DND-41 (cell line): ENCODE results near the gene PRICKLE2.

Experiments used
- ATAC-seq: fragments of 200-7000 bp; cut with Tn5 transposase; 3 replicates; pipeline ENCODE4 v1.9.1; 2021; ENCODE audit warnings: low read depth; ENCODE audit not compliant: insufficient read depth
- DNase-seq: peaks from one replicate; pipeline ENCODE4 v3.0.0-alpha.2; 2020
- H2AFZ ChIP-seq: 2 replicates; pipeline ENCODE4 v1.6.0; 2012; ENCODE audit warnings: low read depth, low read length
- H3K27ac ChIP-seq: 2 replicates; pipeline ENCODE4 v1.5.1; 2012; ENCODE audit warnings: low read length, inconsistent platforms
- H3K27me3 ChIP-seq: fragments of 200-600 bp; sonication (generic); 2 replicates; pipeline ENCODE4 v1.6.0; 2012; ENCODE audit warnings: low read length, mild to moderate bottlenecking, inconsistent platforms; ENCODE audit not compliant: insufficient read depth, poor library complexity
- H3K36me3 ChIP-seq: 2 replicates; pipeline ENCODE4 v1.5.1; 2012; ENCODE audit warnings: low read length, inconsistent platforms; ENCODE audit not compliant: insufficient read depth
- H3K4me1 ChIP-seq: 2 replicates; pipeline ENCODE4 v1.5.1; 2012; ENCODE audit warnings: mild to moderate bottlenecking, low read length; ENCODE audit not compliant: insufficient read depth
- H3K4me2 ChIP-seq: 2 replicates; pipeline ENCODE4 v1.6.0; 2012; ENCODE audit warnings: mild to moderate bottlenecking, moderate library complexity, low read length, inconsistent platforms; ENCODE audit not compliant: insufficient read depth
- H3K4me3 ChIP-seq, 2 experiments: fragments of 200-600 bp in 1 of 2; shearing (Covaris generic) in 1 of 2; 2 replicates each; pipeline ENCODE4 v1.5.1; 2012 to 2016; ENCODE audit warnings: inconsistent platforms in 2 of 2, low read length in 2 of 2, mild to moderate bottlenecking in 2 of 2, low read depth in 1 of 2, moderate library complexity in 1 of 2
- H3K79me2 ChIP-seq: 2 replicates; pipeline ENCODE4 v1.6.0; 2012; ENCODE audit warnings: low read length, inconsistent platforms; ENCODE audit not compliant: insufficient read depth
- H3K9ac ChIP-seq: 2 replicates; pipeline ENCODE4 v1.6.0; 2012; ENCODE audit warnings: low read depth, mild to moderate bottlenecking, inconsistent platforms, low read length, moderate library complexity
- H3K9me3 ChIP-seq: 2 replicates; pipeline ENCODE4 v1.5.1; 2012; ENCODE audit warnings: low read length, moderate library complexity, mild to moderate bottlenecking, inconsistent platforms; ENCODE audit not compliant: insufficient read depth, severe bottlenecking
- H4K20me1 ChIP-seq: 2 replicates; pipeline ENCODE4 v1.6.0; 2012; ENCODE audit warnings: low read length; ENCODE audit not compliant: insufficient read depth
- EZH2 ChIP-seq: IDR thresholded peaks from 3 replicates; pipeline ENCODE4 v1.6.1; 2012; ENCODE audit warnings: borderline replicate concordance, low read depth, mild to moderate bottlenecking, moderate library complexity, low read length, inconsistent platforms; ENCODE audit not compliant: severe bottlenecking
- TF ChIP-seq, protein P1 (sequence below): IDR thresholded peaks from 2 replicates; pipeline ENCODE4 v1.5.1; 2012; ENCODE audit warnings: borderline replicate concordance, low read length, moderate library complexity, mild to moderate bottlenecking; ENCODE audit not compliant: poor library complexity, severe bottlenecking; ENCODE audit errors: extremely low read depth

Gene PRICKLE2

DNA sequence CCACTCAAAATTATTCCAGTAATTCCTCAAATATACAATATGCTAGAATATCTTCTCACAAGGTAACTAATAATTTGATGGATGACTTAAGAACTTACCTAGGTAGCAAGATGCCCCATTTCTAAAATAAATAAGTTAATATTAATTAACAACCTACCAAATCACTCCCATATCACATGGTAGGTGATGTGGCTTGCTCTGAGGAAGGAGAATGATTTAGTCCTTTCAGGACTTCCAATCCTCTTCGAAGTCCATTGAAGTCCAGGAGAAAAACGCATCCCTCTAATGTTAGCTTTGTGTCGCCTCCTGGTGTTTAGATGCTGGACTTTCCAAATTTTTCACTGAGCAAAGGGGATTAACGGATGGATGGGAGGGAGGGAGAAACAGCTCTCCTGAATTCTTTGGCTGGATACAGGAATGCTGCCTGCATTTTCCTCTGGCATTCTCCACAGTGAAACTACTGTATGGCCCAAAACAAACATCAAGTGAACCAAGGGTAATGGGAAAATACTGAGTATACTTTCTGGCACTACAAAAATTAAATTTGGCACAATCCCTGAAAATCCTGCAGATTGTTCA lies 58.6 kb downstream of the PRICKLE2 start:
- Histone ChIP-seq H3K4me2 (no peak overlapping the region), H3K27me3 (peaks cover 4% of the 10 kb centered on the region), H4K20me1 (no peaks in the 10 kb centered on the region), H3K79me2 (no peaks in the 10 kb centered on the region), H2AFZ (no peak overlapping the region), H3K9me3 (no peaks in the 10 kb centered on the region), H3K27ac (no peak overlapping the region), H3K36me3 (no peaks in the 10 kb centered on the region), H3K4me1 (no peaks in the 10 kb centered on the region), H3K4me3 (no peak overlapping the region), H3K9ac (no peak overlapping the region)
- DNase-seq (no peak), ATAC-seq (no peak)
- TF ChIP-seq, protein P1, sequence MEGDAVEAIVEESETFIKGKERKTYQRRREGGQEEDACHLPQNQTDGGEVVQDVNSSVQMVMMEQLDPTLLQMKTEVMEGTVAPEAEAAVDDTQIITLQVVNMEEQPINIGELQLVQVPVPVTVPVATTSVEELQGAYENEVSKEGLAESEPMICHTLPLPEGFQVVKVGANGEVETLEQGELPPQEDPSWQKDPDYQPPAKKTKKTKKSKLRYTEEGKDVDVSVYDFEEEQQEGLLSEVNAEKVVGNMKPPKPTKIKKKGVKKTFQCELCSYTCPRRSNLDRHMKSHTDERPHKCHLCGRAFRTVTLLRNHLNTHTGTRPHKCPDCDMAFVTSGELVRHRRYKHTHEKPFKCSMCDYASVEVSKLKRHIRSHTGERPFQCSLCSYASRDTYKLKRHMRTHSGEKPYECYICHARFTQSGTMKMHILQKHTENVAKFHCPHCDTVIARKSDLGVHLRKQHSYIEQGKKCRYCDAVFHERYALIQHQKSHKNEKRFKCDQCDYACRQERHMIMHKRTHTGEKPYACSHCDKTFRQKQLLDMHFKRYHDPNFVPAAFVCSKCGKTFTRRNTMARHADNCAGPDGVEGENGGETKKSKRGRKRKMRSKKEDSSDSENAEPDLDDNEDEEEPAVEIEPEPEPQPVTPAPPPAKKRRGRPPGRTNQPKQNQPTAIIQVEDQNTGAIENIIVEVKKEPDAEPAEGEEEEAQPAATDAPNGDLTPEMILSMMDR = no peak
- no peak for TF ChIP-seq EZH2

- H3K9me3 ChIP-seq = no peaks in the 10 kb centered on the region
- no peak overlapping the region for H3K27ac ChIP-seq
- H2AFZ ChIP-seq = no peak overlapping the region
- H3K79me2 ChIP-seq = no peaks in the 10 kb centered on the region
- DNase-seq = no peak
- no peak overlapping the region for H3K4me3 ChIP-seq
- no peaks in the 10 kb centered on the region for H3K4me1 ChIP-seq
- H3K36me3 ChIP-seq = no peaks in the 10 kb centered on the region
- no peak overlapping the region for H3K4me2 ChIP-seq
- peaks cover 10% of the 10 kb centered on the region for H3K27me3 ChIP-seq
- H3K9ac ChIP-seq = no peak overlapping the region
- ATAC-seq = no peak
- no peaks in the 10 kb centered on the region for H4K20me1 ChIP-seq
- TF ChIP-seq, protein P1 = no peak
- TF ChIP-seq EZH2 = no peak
Measured at GRCh38 chr3:64164349-64164748, 60.9 kb downstream of the PRICKLE2 start.

DNA sequence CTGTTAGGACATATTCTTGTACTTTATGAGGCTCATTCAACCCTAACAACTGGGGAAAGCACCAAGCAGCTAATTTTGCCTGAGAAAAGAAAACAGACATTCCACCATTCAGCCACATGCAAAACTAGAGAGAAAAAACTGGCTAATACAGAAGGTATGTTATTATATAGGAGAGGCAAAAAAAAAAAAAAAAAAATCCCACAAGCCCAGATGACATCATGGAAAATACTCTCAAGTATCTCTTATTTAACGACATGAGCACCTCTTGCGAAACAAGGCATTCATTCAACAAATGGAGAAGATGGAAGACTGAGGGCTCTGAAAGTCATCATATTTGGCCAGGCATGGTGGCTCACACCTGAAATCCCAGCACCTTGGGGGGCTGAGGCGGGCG lies 61.5 kb downstream of the PRICKLE2 start:
- DNase-seq = no peak
- H3K27ac ChIP-seq = no peak overlapping the region
- TF ChIP-seq EZH2 = no peak
- TF ChIP-seq, protein P1 = no peak
- H4K20me1 ChIP-seq = no peaks in the 10 kb centered on the region
- no peak overlapping the region for H3K9ac ChIP-seq
- no peaks in the 10 kb centered on the region for H3K4me1 ChIP-seq
- no peaks in the 10 kb centered on the region for H3K36me3 ChIP-seq
- no peak for ATAC-seq
- no peak overlapping the region for H2AFZ ChIP-seq
- no peaks in the 10 kb centered on the region for H3K9me3 ChIP-seq
- H3K4me3 ChIP-seq = no peak overlapping the region
- H3K79me2 ChIP-seq = no peaks in the 10 kb centered on the region
- peaks cover 10% of the 10 kb centered on the region for H3K27me3 ChIP-seq
- no peak overlapping the region for H3K4me2 ChIP-seq
